IMR-90 (cell line): ENCODE measurements around the gene ATG14.
"Not testable (repeated sequence)": the region's sequence is repeated elsewhere in the genome, so short reads cannot be mapped to it uniquely, and the experiment has no call there.

Experiments
- BHLHE40 ChIP-seq: fragments of 150-350 bp; IDR thresholded peaks from 2 replicates; pipeline ENCODE4 v1.6.1; 2016; ENCODE audit warnings: mild to moderate bottlenecking, low read depth, low read length
- CEBPB ChIP-seq: IDR thresholded peaks from 2 replicates; pipeline ENCODE4 v1.6.1; 2012; ENCODE audit warnings: low read depth, low read length, improper control_type of control experiment
- CHD1 ChIP-seq: IDR thresholded peaks from 2 replicates; pipeline ENCODE4 v1.6.1; 2012; ENCODE audit warnings: low read depth, low read length, improper control_type of control experiment
- FOS ChIP-seq: fragments of 150-350 bp; IDR thresholded peaks from 2 replicates; pipeline ENCODE4 v1.6.1; 2016; ENCODE audit warnings: low read depth, low read length
- MAZ ChIP-seq: IDR thresholded peaks from 2 replicates; pipeline ENCODE4 v1.6.1; 2012; ENCODE audit warnings: low read depth, mild to moderate bottlenecking, low read length, improper control_type of control experiment, moderate library complexity, borderline replicate concordance
- MXI1 ChIP-seq: IDR thresholded peaks from 2 replicates; pipeline ENCODE4 v1.6.1; 2012; ENCODE audit warnings: low read depth, mild to moderate bottlenecking, low read length, moderate library complexity, borderline replicate concordance
- POLR2A ChIP-seq: IDR thresholded peaks from 2 replicates; pipeline ENCODE4 v1.6.1; 2012; ENCODE audit warnings: mild to moderate bottlenecking, low read depth, low read length
- RAD21 ChIP-seq: IDR thresholded peaks from 2 replicates; pipeline ENCODE4 v1.6.1; 2012; ENCODE audit warnings: low read length, improper control_type of control experiment
- RFX5 ChIP-seq: IDR thresholded peaks from 2 replicates; pipeline ENCODE4 v1.8.0; 2012; ENCODE audit warnings: low read depth, mild to moderate bottlenecking, low read length, moderate library complexity
- SMC3 ChIP-seq: fragments of 150-350 bp; IDR thresholded peaks from 2 replicates; pipeline ENCODE4 v1.6.1; 2016; ENCODE audit warnings: low read depth, mild to moderate bottlenecking, antibody characterized with exemption, low read length, moderate library complexity
- USF2 ChIP-seq: fragments of 150-350 bp; IDR thresholded peaks from 2 replicates; pipeline ENCODE4 v1.6.1; 2017; ENCODE audit warnings: mild to moderate bottlenecking, antibody characterized with exemption, low read length, low read depth
- TF ChIP-seq, protein P1 (sequence below): conservative IDR thresholded peaks from 2 replicates; pipeline ENCODE4 v1.5.1; 2012; ENCODE audit warnings: mild to moderate bottlenecking, low read depth, low read length, improper control_type of control experiment
- TF ChIP-seq, protein P2 (sequence below): fragments of 150-350 bp; IDR thresholded peaks from 2 replicates; pipeline ENCODE4 v1.6.1; 2016; ENCODE audit warnings: low read depth, mild to moderate bottlenecking, low read length, moderate library complexity, borderline replicate concordance

GRCh38 chr14:55344582-55345163, 67.0 kb downstream of the ATG14 start:
- TF ChIP-seq, protein P1, sequence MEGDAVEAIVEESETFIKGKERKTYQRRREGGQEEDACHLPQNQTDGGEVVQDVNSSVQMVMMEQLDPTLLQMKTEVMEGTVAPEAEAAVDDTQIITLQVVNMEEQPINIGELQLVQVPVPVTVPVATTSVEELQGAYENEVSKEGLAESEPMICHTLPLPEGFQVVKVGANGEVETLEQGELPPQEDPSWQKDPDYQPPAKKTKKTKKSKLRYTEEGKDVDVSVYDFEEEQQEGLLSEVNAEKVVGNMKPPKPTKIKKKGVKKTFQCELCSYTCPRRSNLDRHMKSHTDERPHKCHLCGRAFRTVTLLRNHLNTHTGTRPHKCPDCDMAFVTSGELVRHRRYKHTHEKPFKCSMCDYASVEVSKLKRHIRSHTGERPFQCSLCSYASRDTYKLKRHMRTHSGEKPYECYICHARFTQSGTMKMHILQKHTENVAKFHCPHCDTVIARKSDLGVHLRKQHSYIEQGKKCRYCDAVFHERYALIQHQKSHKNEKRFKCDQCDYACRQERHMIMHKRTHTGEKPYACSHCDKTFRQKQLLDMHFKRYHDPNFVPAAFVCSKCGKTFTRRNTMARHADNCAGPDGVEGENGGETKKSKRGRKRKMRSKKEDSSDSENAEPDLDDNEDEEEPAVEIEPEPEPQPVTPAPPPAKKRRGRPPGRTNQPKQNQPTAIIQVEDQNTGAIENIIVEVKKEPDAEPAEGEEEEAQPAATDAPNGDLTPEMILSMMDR = not testable (repeated sequence)
- not testable (repeated sequence) for TF ChIP-seq POLR2A, USF2, SMC3, MXI1, CEBPB, RFX5, RAD21, MAZ, BHLHE40, FOS, CHD1
- TF ChIP-seq, protein P2, sequence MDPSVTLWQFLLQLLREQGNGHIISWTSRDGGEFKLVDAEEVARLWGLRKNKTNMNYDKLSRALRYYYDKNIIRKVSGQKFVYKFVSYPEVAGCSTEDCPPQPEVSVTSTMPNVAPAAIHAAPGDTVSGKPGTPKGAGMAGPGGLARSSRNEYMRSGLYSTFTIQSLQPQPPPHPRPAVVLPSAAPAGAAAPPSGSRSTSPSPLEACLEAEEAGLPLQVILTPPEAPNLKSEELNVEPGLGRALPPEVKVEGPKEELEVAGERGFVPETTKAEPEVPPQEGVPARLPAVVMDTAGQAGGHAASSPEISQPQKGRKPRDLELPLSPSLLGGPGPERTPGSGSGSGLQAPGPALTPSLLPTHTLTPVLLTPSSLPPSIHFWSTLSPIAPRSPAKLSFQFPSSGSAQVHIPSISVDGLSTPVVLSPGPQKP = not testable (repeated sequence)
